ENCODE results near the gene DYNC2LI1.

The DYNC2LI1 gene

DNA sequence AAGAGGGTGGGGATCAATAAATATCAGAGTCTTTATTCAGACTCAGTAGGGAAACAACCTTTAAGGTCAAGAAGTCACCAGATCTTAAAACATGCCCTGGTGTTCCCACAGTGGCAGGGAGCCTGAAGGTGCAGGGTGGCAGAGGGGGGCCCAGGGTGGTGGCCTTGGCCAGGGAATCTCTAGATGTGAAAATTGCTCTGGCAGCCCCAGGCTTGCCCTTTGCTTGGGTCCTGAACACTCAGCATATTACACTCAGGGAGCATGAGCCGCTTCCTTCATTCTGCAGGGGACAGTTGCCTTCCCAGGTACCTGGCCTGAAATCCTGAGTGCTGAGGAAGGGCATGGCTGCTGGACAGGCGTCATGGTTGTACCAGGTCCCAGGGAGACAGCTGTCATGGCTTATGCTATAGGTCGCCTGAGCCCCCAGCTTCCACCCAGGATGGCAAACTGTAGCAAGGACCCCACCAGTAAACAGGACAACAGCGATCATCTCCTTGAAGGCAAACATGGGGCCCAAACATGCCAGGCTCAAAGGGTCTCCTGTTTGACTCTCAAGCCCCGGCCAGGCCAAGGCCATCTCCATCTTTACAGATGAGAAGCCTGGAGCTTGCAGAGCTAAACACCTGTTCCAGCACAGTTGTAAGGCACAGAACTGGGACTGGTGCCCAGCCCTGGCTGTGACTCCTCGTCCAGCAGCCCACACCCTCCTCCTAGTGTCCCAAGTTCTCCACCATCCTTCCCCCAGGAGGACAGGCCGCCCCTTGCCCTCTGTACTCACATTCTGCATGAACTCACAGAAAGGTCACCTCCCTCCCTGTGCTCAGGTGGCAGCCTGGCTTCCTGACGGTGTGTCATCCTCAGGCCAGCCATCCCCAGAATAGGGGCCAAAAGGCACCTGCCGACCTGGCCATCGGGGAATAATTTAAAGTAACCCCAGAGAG is 79.6 kb downstream of the DYNC2LI1 start:
- no peaks in the 10 kb centered on the region for H3K27me3 ChIP-seq (ENCODE audit: control insufficient read depth, insufficient read depth, low read length)
- no peak overlapping the region for H3K9ac ChIP-seq (ENCODE audit: low read length)
- H3K36me3 ChIP-seq (ENCODE audit: control insufficient read depth, low read depth, low read length): no peaks in the 10 kb centered on the region
- no peak overlapping the region for H3K4me3 ChIP-seq (ENCODE audit: low read length)
- H3K4me1 ChIP-seq (ENCODE audit: control insufficient read depth, low read depth, low read length): no peaks in the 10 kb centered on the region
- no peak overlapping the region for H3K27ac ChIP-seq (ENCODE audit: low read length)
- H3K9me3 ChIP-seq (ENCODE audit: control insufficient read depth, low read depth, low read length): no peaks in the 10 kb centered on the region

DNA sequence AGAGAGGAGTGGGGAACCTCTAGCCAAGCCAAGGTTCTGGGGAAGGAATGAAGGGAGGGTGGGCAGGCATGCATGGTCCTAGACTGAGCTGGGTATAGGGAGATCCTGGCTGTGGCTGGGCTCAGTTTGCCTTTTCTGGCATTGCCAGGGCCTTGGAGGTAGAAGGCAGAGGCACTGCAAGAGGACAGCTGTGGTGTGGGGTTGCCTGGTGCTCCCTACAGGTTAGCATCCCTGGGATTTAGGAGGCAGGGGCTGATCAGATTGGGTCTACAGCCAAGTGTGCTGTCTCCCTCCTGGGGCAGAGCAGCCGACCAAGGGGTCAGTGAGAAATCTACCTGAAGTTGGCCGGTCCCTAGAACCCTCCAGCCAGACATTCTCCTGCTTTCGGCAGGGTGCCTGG is 80.8 kb downstream of the DYNC2LI1 start:
- no peaks in the 10 kb centered on the region for H3K4me1 ChIP-seq (ENCODE audit: control insufficient read depth, low read depth, low read length)
- H3K27me3 ChIP-seq (ENCODE audit: control insufficient read depth, insufficient read depth, low read length): peaks cover 4% of the 10 kb centered on the region
- no peak overlapping the region for H3K27ac ChIP-seq (ENCODE audit: low read length)
- H3K4me3 ChIP-seq (ENCODE audit: low read length): no peak overlapping the region
- H3K36me3 ChIP-seq (ENCODE audit: control insufficient read depth, low read depth, low read length): no peaks in the 10 kb centered on the region
- H3K9me3 ChIP-seq (ENCODE audit: control insufficient read depth, low read depth, low read length): no peaks in the 10 kb centered on the region
- no peak overlapping the region for H3K9ac ChIP-seq (ENCODE audit: low read length)

DNA sequence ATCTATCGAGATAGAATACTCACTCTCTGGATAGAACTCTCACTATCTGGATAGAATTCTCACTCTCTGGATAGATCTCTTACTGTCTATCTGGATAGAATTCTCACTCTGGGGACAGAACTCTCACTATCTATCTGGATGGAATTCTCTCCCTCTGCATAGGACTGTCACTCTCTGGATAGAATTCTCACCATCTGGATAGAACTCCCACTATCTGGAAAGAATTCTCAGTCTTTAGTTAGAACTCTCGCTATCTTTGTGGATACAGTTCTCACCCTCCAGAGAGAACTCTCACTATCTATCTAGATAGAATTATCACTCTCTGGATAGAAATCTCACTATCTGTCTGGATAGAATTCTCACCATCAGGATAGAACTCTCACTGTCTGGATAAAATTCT is 81.5 kb downstream of the DYNC2LI1 start:
- no peak overlapping the region for H3K9ac ChIP-seq (ENCODE audit: low read length)
- H3K36me3 ChIP-seq (ENCODE audit: control insufficient read depth, low read depth, low read length): no peaks in the 10 kb centered on the region
- H3K4me1 ChIP-seq (ENCODE audit: control insufficient read depth, low read depth, low read length): no peaks in the 10 kb centered on the region
- H3K27ac ChIP-seq (ENCODE audit: low read length): no peak overlapping the region
- no peak overlapping the region for H3K4me3 ChIP-seq (ENCODE audit: low read length)
- peaks cover 5% of the 10 kb centered on the region for H3K27me3 ChIP-seq (ENCODE audit: control insufficient read depth, insufficient read depth, low read length)
- no peaks in the 10 kb centered on the region for H3K9me3 ChIP-seq (ENCODE audit: control insufficient read depth, low read depth, low read length)

Measured in iPS-18a (cell line).